ENCODE measurements around the gene TRIM26.
A peak's percentile ranks its signal among the peaks of the same experiment; 100 is the strongest.
"Not testable (repeated sequence)": the region's sequence is repeated elsewhere in the genome, so short reads cannot be mapped to it uniquely, and the experiment has no call there.

Gene TRIM26, protein sequence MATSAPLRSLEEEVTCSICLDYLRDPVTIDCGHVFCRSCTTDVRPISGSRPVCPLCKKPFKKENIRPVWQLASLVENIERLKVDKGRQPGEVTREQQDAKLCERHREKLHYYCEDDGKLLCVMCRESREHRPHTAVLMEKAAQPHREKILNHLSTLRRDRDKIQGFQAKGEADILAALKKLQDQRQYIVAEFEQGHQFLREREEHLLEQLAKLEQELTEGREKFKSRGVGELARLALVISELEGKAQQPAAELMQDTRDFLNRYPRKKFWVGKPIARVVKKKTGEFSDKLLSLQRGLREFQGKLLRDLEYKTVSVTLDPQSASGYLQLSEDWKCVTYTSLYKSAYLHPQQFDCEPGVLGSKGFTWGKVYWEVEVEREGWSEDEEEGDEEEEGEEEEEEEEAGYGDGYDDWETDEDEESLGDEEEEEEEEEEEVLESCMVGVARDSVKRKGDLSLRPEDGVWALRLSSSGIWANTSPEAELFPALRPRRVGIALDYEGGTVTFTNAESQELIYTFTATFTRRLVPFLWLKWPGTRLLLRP

DNA sequence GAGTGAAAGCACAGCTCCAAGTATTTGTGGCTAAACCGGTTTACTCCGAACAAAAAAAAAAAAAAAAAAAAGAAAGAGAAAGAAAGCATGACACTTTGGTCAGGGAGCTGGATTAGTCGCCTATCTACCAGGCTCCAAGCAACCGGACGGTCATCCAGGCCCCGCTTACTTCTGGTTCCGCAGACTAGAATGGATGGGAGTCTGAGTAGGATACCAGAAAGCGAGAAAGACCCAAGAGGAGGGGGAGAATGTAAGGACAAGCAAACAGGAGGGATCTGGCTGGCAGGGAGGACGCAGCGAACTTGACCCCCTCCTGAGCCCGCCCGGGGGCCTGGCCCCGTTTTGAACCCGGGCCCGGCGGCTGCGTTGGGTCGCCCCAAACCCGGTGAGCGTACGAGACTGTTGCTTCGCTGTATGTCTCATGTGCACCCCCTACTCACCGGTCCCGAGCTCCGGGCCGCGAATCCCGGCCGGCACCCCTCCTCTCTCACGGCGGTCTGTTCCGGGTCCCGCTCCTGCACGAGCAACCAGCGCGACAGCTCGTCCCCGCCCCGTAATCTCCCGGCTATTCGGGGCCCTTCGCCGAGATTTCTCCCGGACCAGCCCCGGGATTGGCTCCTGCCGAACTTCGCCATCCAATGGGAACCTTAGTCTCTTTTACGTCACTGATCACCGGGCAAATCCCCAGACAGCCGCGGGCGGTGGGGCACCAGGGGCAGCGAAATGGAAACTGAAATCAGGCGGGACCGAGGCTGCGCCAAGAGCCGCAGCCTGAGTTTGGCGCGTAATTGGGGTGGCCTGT lies at the start of gene TRIM26:
TSS of gene TRIM26 (minus strand) at position 542 of the 802 bp plus-strand sequence. CDS start 14,303 bp downstream, outside the sequence.
- TF ChIP-seq YY1 (IDR thresholded peaks at IDR 0.05; ENCODE audit: insufficient read depth, insufficient read length), result no peak
- no peak for TF ChIP-seq ZNF274 (IDR thresholded peaks at IDR 0.05; ENCODE audit: low read depth, low read length)
- TF ChIP-seq SUZ12 (IDR thresholded peaks at IDR 0.05; ENCODE audit: extremely low read depth, insufficient read depth, insufficient read length), result no peak
- peak; percentile 87 for DNase-seq (ENCODE audit: low read depth, low spot score)
- no peaks in the 10 kb centered on the region for H3K9me3 ChIP-seq (ENCODE audit: insufficient read depth, low read length)
- H3K27me3 ChIP-seq (ENCODE audit: insufficient read depth, insufficient read length), result no peaks in the 10 kb centered on the region
- peak within 1 kb of the TSS; percentile 90 for H3K9ac ChIP-seq (ENCODE audit: insufficient read length, low read depth)
- H3K36me3 ChIP-seq (ENCODE audit: insufficient read depth, insufficient read length, low read length), result peaks cover 10% of the 10 kb centered on the region
- H3K4me3 ChIP-seq (ENCODE audit: insufficient read length, low read depth), result peak within 1 kb of the TSS; percentile 75
- H3K4me1 ChIP-seq (ENCODE audit: insufficient read depth, insufficient read length), result peaks cover 3% of the 10 kb centered on the region

- H3K27me3 ChIP-seq (ENCODE audit: insufficient read depth, insufficient read length), result peaks cover 18% of the 10 kb centered on the region
- no peaks in the 10 kb centered on the region for H3K9me3 ChIP-seq (ENCODE audit: insufficient read depth, low read length)
- DNase-seq (ENCODE audit: low read depth, low spot score), result no peak
- peak overlapping the region; percentile 71 for H3K4me3 ChIP-seq (ENCODE audit: insufficient read length, low read depth)
- TF ChIP-seq ZNF274 (IDR thresholded peaks at IDR 0.05; ENCODE audit: low read depth, low read length) (no peak), YY1 (IDR thresholded peaks at IDR 0.05; ENCODE audit: insufficient read depth, insufficient read length) (no peak), SUZ12 (IDR thresholded peaks at IDR 0.05; ENCODE audit: extremely low read depth, insufficient read depth, insufficient read length) (no peak)
- H3K4me1 ChIP-seq (ENCODE audit: insufficient read depth, insufficient read length), result no peaks in the 10 kb centered on the region
- peak overlapping the region; percentile 74 for H3K9ac ChIP-seq (ENCODE audit: insufficient read length, low read depth)
- H3K36me3 ChIP-seq (ENCODE audit: insufficient read depth, insufficient read length, low read length), result peaks cover 3% of the 10 kb centered on the region
Measured at GRCh38 chr6:30260036-30260504, 46.9 kb upstream of the TRIM26 start.

DNA sequence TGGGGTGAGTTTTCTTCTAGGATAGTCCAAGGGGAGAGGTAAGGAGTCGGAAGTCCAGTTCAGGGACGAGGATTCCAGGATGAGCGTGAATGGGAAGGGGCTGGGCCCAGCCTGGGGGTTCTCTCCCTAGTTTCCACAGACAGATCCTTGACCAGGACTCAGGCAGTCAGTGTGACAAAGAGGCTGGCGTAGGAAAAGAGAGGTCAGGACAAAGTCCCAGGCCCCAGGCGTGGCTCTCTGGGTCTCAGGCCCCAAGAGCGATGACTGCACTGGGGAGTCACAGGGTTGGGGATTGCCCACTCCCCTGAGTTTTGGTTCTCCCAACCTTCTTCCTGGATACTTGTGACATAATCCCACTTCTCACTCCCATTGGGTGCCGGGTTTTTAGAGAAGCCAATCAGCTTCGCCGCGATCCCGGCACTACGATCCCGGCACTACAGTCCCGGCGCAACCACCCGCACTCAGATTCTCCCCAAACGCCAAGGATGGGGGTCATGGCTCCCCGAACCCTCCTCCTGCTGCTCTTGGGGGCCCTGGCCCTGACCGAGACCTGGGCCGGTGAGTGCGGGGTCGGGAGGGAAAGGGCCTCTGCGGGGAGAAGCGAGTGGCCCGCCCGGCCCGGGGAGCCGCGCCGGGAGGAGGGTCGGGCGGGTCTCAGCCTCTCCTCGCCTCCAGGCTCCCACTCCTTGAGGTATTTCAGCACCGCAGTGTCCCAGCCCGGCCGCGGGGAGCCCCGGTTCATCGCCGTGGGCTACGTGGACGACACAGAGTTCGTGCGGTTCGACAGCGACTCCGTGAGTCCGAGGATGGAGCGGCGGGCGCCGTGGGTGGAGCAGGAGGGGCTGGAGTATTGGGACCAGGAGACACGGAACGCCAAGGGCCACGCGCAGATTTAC lies 46.2 kb upstream of the TRIM26 start:
- no peaks in the 10 kb centered on the region for H3K9me3 ChIP-seq (ENCODE audit: insufficient read depth, low read length)
- peak; percentile 43 for DNase-seq (ENCODE audit: low read depth, low spot score)
- peaks cover 18% of the 10 kb centered on the region for H3K27me3 ChIP-seq (ENCODE audit: insufficient read depth, insufficient read length)
- no peaks in the 10 kb centered on the region for H3K4me1 ChIP-seq (ENCODE audit: insufficient read depth, insufficient read length)
- no peak for TF ChIP-seq ZNF274 (IDR thresholded peaks at IDR 0.05; ENCODE audit: low read depth, low read length)
- peaks cover 3% of the 10 kb centered on the region for H3K36me3 ChIP-seq (ENCODE audit: insufficient read depth, insufficient read length, low read length)
- H3K9ac ChIP-seq (ENCODE audit: insufficient read length, low read depth), result peak overlapping the region; percentile 74
- H3K4me3 ChIP-seq (ENCODE audit: insufficient read length, low read depth), result peak overlapping the region; percentile 71

GRCh38 chr6:30258204-30258603 lies 45.0 kb upstream of the TRIM26 start:
- H3K27me3 ChIP-seq (ENCODE audit: insufficient read depth, insufficient read length), result peaks cover 18% of the 10 kb centered on the region
- H3K9ac ChIP-seq (ENCODE audit: insufficient read length, low read depth), result no peak overlapping the region
- TF ChIP-seq SUZ12 (IDR thresholded peaks at IDR 0.05; ENCODE audit: extremely low read depth, insufficient read depth, insufficient read length) (no peak), YY1 (IDR thresholded peaks at IDR 0.05; ENCODE audit: insufficient read depth, insufficient read length) (no peak), ZNF274 (IDR thresholded peaks at IDR 0.05; ENCODE audit: low read depth, low read length) (no peak)
- H3K4me3 ChIP-seq (ENCODE audit: insufficient read length, low read depth), result no peak overlapping the region
- H3K9me3 ChIP-seq (ENCODE audit: insufficient read depth, low read length), result no peaks in the 10 kb centered on the region
- DNase-seq (ENCODE audit: low read depth, low spot score), result no peak
- H3K4me1 ChIP-seq (ENCODE audit: insufficient read depth, insufficient read length), result no peaks in the 10 kb centered on the region
- H3K36me3 ChIP-seq (ENCODE audit: insufficient read depth, insufficient read length, low read length), result peaks cover 3% of the 10 kb centered on the region

GRCh38 chr6:30252417-30252816 lies 39.2 kb upstream of the TRIM26 start:
- not testable (repeated sequence) for H3K9me3 ChIP-seq (ENCODE audit: insufficient read depth, low read length); H3K27me3 ChIP-seq (ENCODE audit: insufficient read depth, insufficient read length); H3K9ac ChIP-seq (ENCODE audit: insufficient read length, low read depth); H3K36me3 ChIP-seq (ENCODE audit: insufficient read depth, insufficient read length, low read length); H3K4me1 ChIP-seq (ENCODE audit: insufficient read depth, insufficient read length); DNase-seq (ENCODE audit: low read depth, low spot score); H3K4me3 ChIP-seq (ENCODE audit: insufficient read length, low read depth)

- Histone ChIP-seq H3K36me3 (ENCODE audit: insufficient read depth, insufficient read length, low read length) (no peaks in the 10 kb centered on the region), H3K4me1 (ENCODE audit: insufficient read depth, insufficient read length) (no peaks in the 10 kb centered on the region), H3K9ac (ENCODE audit: insufficient read length, low read depth) (no peak overlapping the region), H3K27me3 (ENCODE audit: insufficient read depth, insufficient read length) (no peaks in the 10 kb centered on the region), H3K9me3 (ENCODE audit: insufficient read depth, low read length) (no peaks in the 10 kb centered on the region), H3K4me3 (ENCODE audit: insufficient read length, low read depth) (no peak overlapping the region)
- DNase-seq (ENCODE audit: low read depth, low spot score), result no peak
- no peak for TF ChIP-seq YY1 (IDR thresholded peaks at IDR 0.05; ENCODE audit: insufficient read depth, insufficient read length)
- TF ChIP-seq ZNF274 (IDR thresholded peaks at IDR 0.05; ENCODE audit: low read depth, low read length), result no peak
- no peak for TF ChIP-seq SUZ12 (IDR thresholded peaks at IDR 0.05; ENCODE audit: extremely low read depth, insufficient read depth, insufficient read length)
Measured at GRCh38 chr6:30244560-30244959, 31.4 kb upstream of the TRIM26 start.
